ENCODE data around the gene TUBB4A.
"Not testable (repeated sequence)": the region's sequence is repeated elsewhere in the genome, so short reads cannot be mapped to it uniquely, and the experiment has no call there.

TUBB4A gene

GRCh38 chr19:6528544-6529121 is 26.5 kb upstream of the TUBB4A start:
- peak; percentile 91 for DNase-seq
- in situ Hi-C loops (cut with MboI; ENCODE audit: low pct_unique_long_range_greater_than_20kb, low sequenced_read_pairs), result no loop called here

GRCh38 chr19:6527893-6528543 is 25.9 kb upstream of the TUBB4A start:
- DNase-seq, result no peak
- in situ Hi-C loops (cut with MboI; ENCODE audit: low pct_unique_long_range_greater_than_20kb, low sequenced_read_pairs), result no loop called here

- DNase-seq, result no peak
- in situ Hi-C loops (cut with MboI; ENCODE audit: low pct_unique_long_range_greater_than_20kb, low sequenced_read_pairs), result no loop called here
Measured at GRCh38 chr19:6524311-6524710, 22.2 kb upstream of the TUBB4A start.

GRCh38 chr19:6522712-6523111 is 20.6 kb upstream of the TUBB4A start:
- in situ Hi-C loops (cut with MboI; ENCODE audit: low pct_unique_long_range_greater_than_20kb, low sequenced_read_pairs), result no loop called here
- no peak for DNase-seq

GRCh38 chr19:6521718-6522646 is 19.9 kb upstream of the TUBB4A start:
- in situ Hi-C loops (cut with MboI; ENCODE audit: low pct_unique_long_range_greater_than_20kb, low sequenced_read_pairs), result no loop called here

GRCh38 chr19:6519289-6519688 is 17.2 kb upstream of the TUBB4A start:
- DNase-seq, result no peak
- in situ Hi-C loops (cut with MboI; ENCODE audit: low pct_unique_long_range_greater_than_20kb, low sequenced_read_pairs), result no loop called here

More at GRCh38 chr19:6521718-6522646, 19.9 kb upstream of the TUBB4A start:
- DNase-seq, result peak; percentile 47

- no peak for DNase-seq
- in situ Hi-C loops (cut with MboI; ENCODE audit: low pct_unique_long_range_greater_than_20kb, low sequenced_read_pairs), result no loop called here
Measured at GRCh38 chr19:6518145-6518911, 16.2 kb upstream of the TUBB4A start.

- DNase-seq, result peak; percentile 92
- in situ Hi-C loops (cut with MboI; ENCODE audit: low pct_unique_long_range_greater_than_20kb, low sequenced_read_pairs), result no loop called here
Measured at GRCh38 chr19:6516659-6517291, 14.7 kb upstream of the TUBB4A start.

GRCh38 chr19:6516018-6516658 is 14.0 kb upstream of the TUBB4A start:
- in situ Hi-C loops (cut with MboI; ENCODE audit: low pct_unique_long_range_greater_than_20kb, low sequenced_read_pairs), result no loop called here
- DNase-seq, result peak; percentile 99

GRCh38 chr19:6514926-6515544 is 12.9 kb upstream of the TUBB4A start:
- no peak for DNase-seq
- in situ Hi-C loops (cut with MboI; ENCODE audit: low pct_unique_long_range_greater_than_20kb, low sequenced_read_pairs), result no loop called here

GRCh38 chr19:6514089-6514488 is 12.0 kb upstream of the TUBB4A start:
- in situ Hi-C loops (cut with MboI; ENCODE audit: low pct_unique_long_range_greater_than_20kb, low sequenced_read_pairs), result no loop called here
- no peak for DNase-seq

GRCh38 chr19:6510618-6511017 is 8.5 kb upstream of the TUBB4A start:
- in situ Hi-C loops (cut with MboI; ENCODE audit: low pct_unique_long_range_greater_than_20kb, low sequenced_read_pairs), result no loop called here
- DNase-seq, result no peak

- in situ Hi-C loops (cut with MboI; ENCODE audit: low pct_unique_long_range_greater_than_20kb, low sequenced_read_pairs), result no loop called here
- DNase-seq, result no peak
Measured at GRCh38 chr19:6509118-6509971, 7.2 kb upstream of the TUBB4A start.

GRCh38 chr19:6508028-6508771 is 6.1 kb upstream of the TUBB4A start:
- in situ Hi-C loops (cut with MboI; ENCODE audit: low pct_unique_long_range_greater_than_20kb, low sequenced_read_pairs); DNase-seq: not testable (repeated sequence)

GRCh38 chr19:6503407-6504201 is 1.5 kb upstream of the TUBB4A start:
- in situ Hi-C loops (cut with MboI; ENCODE audit: low pct_unique_long_range_greater_than_20kb, low sequenced_read_pairs), result no loop called here
- no peak for DNase-seq

Data from KBM-7 (cell line).